SK-N-SH (cell line): ENCODE results near the gene AUTS2. TPM values are rescaled to one million over a fixed set of nuclear protein-coding genes. Genes with fewer than 3 reads are reported as not detected.

ENCODE experiments used
- CTCF ChIA-PET: fragments of 300-600, 350-600 bp; formaldehyde crosslinking; extraction: SDS; loops from one replicate; lab custom pipeline; 2021; lab: Yijun Ruan, JAX
- POLR2A ChIA-PET: fragments of 350-600 bp; sonication (Branson Sonifier 250); formaldehyde crosslinking; extraction: SDS; loops from one replicate; lab custom pipeline; 2020; ENCODE audit warnings: antibody characterized with exemption, inconsistent platforms; lab: Yijun Ruan, JAX
- DNase-seq: peaks from one replicate; pipeline ENCODE4 v3.0.0; 2012
- H2AFZ ChIP-seq: fragments of 200-600 bp; sonication (generic); 2 replicates; pipeline ENCODE4 v1.8.1; 2016; ENCODE audit warnings: antibody characterized with exemption, mild to moderate bottlenecking, low read depth
- H3F3A ChIP-seq: fragments of 200-600 bp; sonication (generic); replicated peaks from 2 replicates; pipeline ENCODE3; 2016; ENCODE audit warnings: antibody characterized with exemption, mild to moderate bottlenecking; ENCODE audit not compliant: insufficient read depth
- H3K27ac ChIP-seq, 2 experiments: fragments of 200-500 bp in 1 of 2; fragments of 200-600 bp in 1 of 2; sonication (Bioruptor generic) in 1 of 2; sonication (generic), shearing (Covaris generic) in 1 of 2; 2 replicates each; pipeline versions ENCODE4 v1.5.1 to v1.6.1; 2014 to 2016; ENCODE audit warnings: low read depth in 2 of 2, inconsistent platforms in 1 of 2, low read length in 1 of 2, mild to moderate bottlenecking in 1 of 2, mixed read lengths in 1 of 2
- H3K27me3 ChIP-seq: fragments of 200-600 bp; sonication (generic), shearing (Covaris generic); 2 replicates; pipeline ENCODE4 v1.6.1; 2016; ENCODE audit warnings: mixed run types; ENCODE audit not compliant: insufficient read depth
- H3K36me3 ChIP-seq, 2 experiments: fragments of 200-500 bp in 1 of 2; fragments of 200-600 bp in 1 of 2; sonication (Bioruptor generic) in 1 of 2; sonication (generic) in 1 of 2; replicated peaks in 1 of 2; 2 replicates each; pipeline versions ENCODE3 to v1.5.1; 2014 to 2016; ENCODE audit warnings: low read length in 1 of 2, mild to moderate bottlenecking in 1 of 2; ENCODE audit not compliant: insufficient read depth in 2 of 2, control insufficient read depth in 1 of 2
- H3K4me1 ChIP-seq, 2 experiments: fragments of 200-500 bp in 1 of 2; fragments of 200-600 bp in 1 of 2; sonication (Bioruptor generic) in 1 of 2; sonication (generic), shearing (Covaris generic) in 1 of 2; 2 replicates each; pipeline versions ENCODE4 v1.5.1 to v1.6.1; 2014 to 2016; ENCODE audit warnings: low read depth in 1 of 2, low read length in 1 of 2, mixed run types in 1 of 2; ENCODE audit not compliant: insufficient read depth in 2 of 2, control insufficient read depth in 1 of 2
- H3K4me2 ChIP-seq: fragments of 200-600 bp; sonication (generic), shearing (Covaris generic); 2 replicates; pipeline ENCODE4 v1.6.1; 2017; ENCODE audit warnings: mixed run types
- H3K4me3 ChIP-seq, 2 experiments: fragments of 200-500 bp in 1 of 2; fragments of 200-600 bp in 1 of 2; sonication (Bioruptor generic) in 1 of 2; sonication (generic), shearing (Covaris generic) in 1 of 2; 2 replicates each; pipeline versions ENCODE4 v1.5.1 to v1.8.1; 2014 to 2016; ENCODE audit warnings: low read depth in 2 of 2, inconsistent platforms in 1 of 2, low read length in 1 of 2, mild to moderate bottlenecking in 1 of 2, mixed read lengths in 1 of 2, moderate library complexity in 1 of 2
- H3K79me2 ChIP-seq: fragments of 200-600 bp; sonication (generic); 2 replicates; pipeline ENCODE4 v1.8.1; 2017; ENCODE audit warnings: mild to moderate bottlenecking; ENCODE audit not compliant: insufficient read depth
- H3K9ac ChIP-seq: fragments of 200-600 bp; sonication (generic); 2 replicates; pipeline ENCODE4 v1.6.1; 2017; ENCODE audit warnings: mixed run types
- H3K9me2 ChIP-seq: fragments of 200-600 bp; sonication (generic); 2 replicates; pipeline ENCODE4 v1.6.1; 2017; ENCODE audit warnings: mixed run types
- H3K9me3 ChIP-seq: fragments of 200-600 bp; sonication (generic); 2 replicates; pipeline ENCODE4 v1.6.1; 2017; ENCODE audit warnings: mixed run types, mild to moderate bottlenecking, moderate library complexity
- H4K20me1 ChIP-seq: fragments of 200-600 bp; sonication (generic); 2 replicates; pipeline ENCODE4 v1.6.1; 2017; ENCODE audit warnings: mild to moderate bottlenecking, mixed run types; ENCODE audit not compliant: insufficient read depth
- CHD2 ChIP-seq: fragments of 150-350 bp; IDR thresholded peaks from 2 replicates; pipeline ENCODE4 v1.6.1; 2018; ENCODE audit warnings: low read length; ENCODE audit not compliant: partially characterized antibody
- CTCF ChIP-seq: fragments of 200-600 bp; sonication (generic); IDR thresholded peaks from 2 replicates; pipeline ENCODE4 v1.6.1; 2017; ENCODE audit warnings: antibody characterized with exemption, mild to moderate bottlenecking, moderate library complexity
- ELF1 ChIP-seq: IDR thresholded peaks from 2 replicates; pipeline ENCODE4 v1.4.0; 2012
- FOXJ3 ChIP-seq: sonication (generic); formaldehyde crosslinking; IDR thresholded peaks from 2 replicates; pipeline ENCODE4 v1.5.1; 2020; ENCODE audit warnings: mild to moderate bottlenecking, missing genetic modification reagents
- FOXM1 ChIP-seq: IDR thresholded peaks from 2 replicates; pipeline ENCODE4 v1.4.0; 2012; ENCODE audit warnings: low read depth, mild to moderate bottlenecking
- GABPA ChIP-seq: IDR thresholded peaks from 2 replicates; pipeline ENCODE4 v1.4.0; 2012; ENCODE audit warnings: low read depth, mild to moderate bottlenecking
- JUND ChIP-seq: IDR thresholded peaks from 2 replicates; pipeline ENCODE4 v1.4.0; 2012
- MAX ChIP-seq: IDR thresholded peaks from 2 replicates; pipeline ENCODE4 v1.4.0; 2012; ENCODE audit warnings: low read depth
- PBX3 ChIP-seq: IDR thresholded peaks from 2 replicates; pipeline ENCODE4; 2012
- POLR2AphosphoS5 ChIP-seq: IDR thresholded peaks from 2 replicates; pipeline ENCODE4 v1.6.1; 2012; ENCODE audit warnings: low read depth, low read length
- RCOR1 ChIP-seq: fragments of 150-350 bp; IDR thresholded peaks from 2 replicates; pipeline ENCODE4 v1.6.1; 2017; ENCODE audit warnings: antibody characterized with exemption, low read length
- RXRA ChIP-seq: IDR thresholded peaks from 2 replicates; pipeline ENCODE4 v1.4.0; 2012; ENCODE audit warnings: low read depth, mild to moderate bottlenecking, borderline replicate concordance
- SMC3 ChIP-seq: IDR thresholded peaks from 2 replicates; pipeline ENCODE4 v1.6.1; 2012; ENCODE audit warnings: low read depth, low read length, improper control_type of control experiment
- TCF12 ChIP-seq: IDR thresholded peaks from 2 replicates; pipeline ENCODE4 v1.4.0; 2012
- USF2 ChIP-seq: fragments of 150-350 bp; IDR thresholded peaks from 2 replicates; pipeline ENCODE4 v1.6.1; 2017; ENCODE audit warnings: antibody characterized with exemption, low read length, low read depth, borderline replicate concordance
- YY1 ChIP-seq: IDR thresholded peaks from 2 replicates; pipeline ENCODE4 v1.4.0; 2012; ENCODE audit warnings: low read depth, mild to moderate bottlenecking
- ZBTB33 ChIP-seq: IDR thresholded peaks from 2 replicates; pipeline ENCODE4 v1.4.0; 2012; ENCODE audit warnings: low read depth, borderline replicate concordance
- polyA plus RNA-seq, 3 experiments: library from polyadenylated mRNA; depleted of rRNA; stranded (reverse); fragments of >200 nt; gene quantifications; 2 replicates each; pipeline ENCODE4 v1.2.3, GENCODE V29; 2012

The AUTS2 gene
- polyA plus RNA-seq, 1 of the 3 experiments (the other 2 are of a cell fraction): 15.6 TPM

DNA sequence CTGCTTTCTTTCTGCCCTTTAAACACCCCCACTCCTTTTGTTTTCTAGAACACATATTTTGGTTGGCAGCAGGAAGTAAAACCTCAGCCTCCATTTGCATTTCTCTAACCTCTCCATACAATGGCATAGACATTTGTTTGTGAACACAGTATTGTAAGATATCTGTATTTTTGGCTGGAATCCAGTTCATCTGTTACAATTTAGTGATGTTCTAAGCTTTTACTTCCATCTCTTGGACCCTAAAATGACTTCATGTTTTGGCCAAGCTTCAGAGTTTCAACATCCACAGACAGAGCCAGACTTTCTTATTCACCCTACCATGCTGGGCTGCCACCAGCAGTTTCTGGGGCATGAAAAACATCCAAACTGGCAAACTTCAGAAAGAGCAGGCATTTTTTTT lies 21.1 kb upstream of the AUTS2 start:
- DNase-seq: no peak
- ChIA-PET POLR2A (no interaction called here), CTCF (interaction anchor here (1.0 to 1.6 kb wide), 3 partner anchors 9 to 425 kb away, joined by 3 to 4 read pairs (median 3); no protein-coding TSS in a partner anchor)
- no peaks in the 10 kb centered on the region for H3K9me2 ChIP-seq
- TF ChIP-seq CTCF (no peak), PBX3 (no peak), FOXJ3 (CRISPR knock-in tag) (no peak), YY1 (no peak), CHD2 (no peak), POLR2AphosphoS5 (no peak), TCF12 (no peak), USF2 (no peak), ELF1 (no peak), JUND (no peak), MAX (no peak), RXRA (no peak), ZBTB33 (no peak), FOXM1 (no peak), SMC3 (no peak), RCOR1 (no peak), GABPA (no peak)
- H3K4me1 ChIP-seq: no peaks in the 10 kb centered on the region; a peak in 1 of 4 replicates
- no peak overlapping the region for H2AFZ ChIP-seq
- H3K27ac ChIP-seq: no peak overlapping the region
- no peaks in the 10 kb centered on the region for H3F3A ChIP-seq
- H3K9ac ChIP-seq: no peak overlapping the region
- H4K20me1 ChIP-seq: no peaks in the 10 kb centered on the region
- no peak overlapping the region for H3K4me3 ChIP-seq
- no peak overlapping the region for H3K4me2 ChIP-seq
- H3K27me3 ChIP-seq: no peaks in the 10 kb centered on the region
- H3K36me3 ChIP-seq: no peaks in the 10 kb centered on the region
- H3K79me2 ChIP-seq: no peaks in the 10 kb centered on the region
- H3K9me3 ChIP-seq: no peaks in the 10 kb centered on the region
